Measurements from ENCODE around the gene ESPNL.

Gene ESPNL

GRCh38 chr2:238182362-238182761 is 82.2 kb downstream of the ESPNL start:
- no peak overlapping the region for H3K27ac ChIP-seq
- no peak overlapping the region for H3K9ac ChIP-seq

More at GRCh38 chr2:238182362-238182761, 82.2 kb downstream of the ESPNL start:
- TF ChIP-seq CTCF (IDR thresholded peaks at IDR 0.05): no peak
- H3K4me1 ChIP-seq: peaks cover 6% of the 10 kb centered on the region
- no peaks in the 10 kb centered on the region for H3K79me2 ChIP-seq
- no peak overlapping the region for H2AFZ ChIP-seq
- H3K4me3 ChIP-seq (ENCODE audit: low read depth, low read length): no peak overlapping the region
- no peaks in the 10 kb centered on the region for H3K36me3 ChIP-seq (ENCODE audit: control insufficient read depth, insufficient read depth, low read length)
- H3K27me3 ChIP-seq (ENCODE audit: control insufficient read depth, insufficient read depth, low read length): no peaks in the 10 kb centered on the region
- H3K4me2 ChIP-seq (ENCODE audit: low read length): no peak overlapping the region
- H3K9me3 ChIP-seq (ENCODE audit: control insufficient read depth, low read length): no peaks in the 10 kb centered on the region

All from parathyroid adenoma (tissue), 2 donors.